ENCODE results near the gene SUB1. TPM values are rescaled to one million over a fixed set of nuclear protein-coding genes. Genes with fewer than 3 reads are reported as not detected.
"Not testable (repeated sequence)": the region's sequence is repeated elsewhere in the genome, so short reads cannot be mapped to it uniquely, and the experiment has no call there.

The SUB1 gene
- total RNA-seq, 2 donors from 2014 or later: 230 to 288 TPM

DNA sequence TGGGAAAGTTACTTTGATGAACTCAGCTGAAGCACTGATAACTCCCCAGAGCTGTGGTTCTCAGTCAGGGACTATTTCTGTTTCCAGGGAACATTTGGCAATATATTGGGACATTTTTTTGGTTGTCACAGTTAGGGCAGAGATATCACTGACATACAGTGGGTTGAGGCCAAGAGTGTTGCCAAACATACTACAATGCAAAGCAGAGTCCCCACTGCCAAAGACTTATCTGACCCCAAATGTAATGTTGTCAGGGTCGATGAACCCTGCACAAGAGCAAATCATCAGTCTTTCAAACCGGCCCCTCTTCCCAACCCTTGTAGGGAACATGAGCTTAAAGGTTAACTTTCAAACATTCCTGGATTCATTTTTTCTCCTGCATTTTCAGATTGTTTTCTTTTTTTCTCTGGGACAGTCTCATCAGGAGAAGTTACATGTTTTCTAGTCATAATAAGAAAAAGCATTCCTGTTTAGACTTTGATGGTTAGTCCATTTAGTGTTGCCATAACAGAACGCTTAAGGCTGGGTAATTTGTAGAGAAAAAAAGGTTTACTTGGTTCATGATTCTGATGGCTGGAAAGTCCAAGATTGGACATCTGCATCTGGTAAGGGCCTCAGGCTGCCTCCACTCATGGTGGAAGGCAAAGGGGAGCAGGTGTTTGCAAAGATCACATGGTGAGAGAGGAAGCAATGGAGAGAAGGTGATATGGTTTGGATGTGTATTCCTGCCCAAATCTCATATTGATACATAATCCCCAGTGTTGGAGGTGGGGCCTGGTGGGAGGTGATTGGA lies 18.8 kb upstream of the SUB1 start:
- no peaks in the 10 kb centered on the region for H3K36me3 ChIP-seq (ENCODE audit: control insufficient read depth, insufficient read depth, low read length)
- Mint-ChIP-seq H3K4me1 (peaks cover 13% of the 10 kb centered on the region), H3K27me3 (ENCODE audit: insufficient read depth) (peaks cover 2% of the 10 kb centered on the region), H3K9me3 (peaks cover 9% of the 10 kb centered on the region), H3K36me3 (ENCODE audit: low read depth) (no peaks in the 10 kb centered on the region), H3K4me3 (no peak overlapping the region), H3K27ac (no peak overlapping the region)
- TF ChIP-seq, protein P1, sequence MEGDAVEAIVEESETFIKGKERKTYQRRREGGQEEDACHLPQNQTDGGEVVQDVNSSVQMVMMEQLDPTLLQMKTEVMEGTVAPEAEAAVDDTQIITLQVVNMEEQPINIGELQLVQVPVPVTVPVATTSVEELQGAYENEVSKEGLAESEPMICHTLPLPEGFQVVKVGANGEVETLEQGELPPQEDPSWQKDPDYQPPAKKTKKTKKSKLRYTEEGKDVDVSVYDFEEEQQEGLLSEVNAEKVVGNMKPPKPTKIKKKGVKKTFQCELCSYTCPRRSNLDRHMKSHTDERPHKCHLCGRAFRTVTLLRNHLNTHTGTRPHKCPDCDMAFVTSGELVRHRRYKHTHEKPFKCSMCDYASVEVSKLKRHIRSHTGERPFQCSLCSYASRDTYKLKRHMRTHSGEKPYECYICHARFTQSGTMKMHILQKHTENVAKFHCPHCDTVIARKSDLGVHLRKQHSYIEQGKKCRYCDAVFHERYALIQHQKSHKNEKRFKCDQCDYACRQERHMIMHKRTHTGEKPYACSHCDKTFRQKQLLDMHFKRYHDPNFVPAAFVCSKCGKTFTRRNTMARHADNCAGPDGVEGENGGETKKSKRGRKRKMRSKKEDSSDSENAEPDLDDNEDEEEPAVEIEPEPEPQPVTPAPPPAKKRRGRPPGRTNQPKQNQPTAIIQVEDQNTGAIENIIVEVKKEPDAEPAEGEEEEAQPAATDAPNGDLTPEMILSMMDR (conservative IDR thresholded peaks at IDR 0.05): no peak
- no peak overlapping the region for H3K9ac ChIP-seq (ENCODE audit: extremely low read depth, low read length, poor library complexity, severe bottlenecking)
- H3K4me3 ChIP-seq (ENCODE audit: low read length): no peak overlapping the region
- no peak for DNase-seq
- H3K27me3 ChIP-seq (ENCODE audit: control insufficient read depth, insufficient read depth, low read length, poor library complexity, severe bottlenecking): no peaks in the 10 kb centered on the region
- 88 to 95% methylated on average over 2 to 3 of the region's 3 CpGs for WGBS, 2 experiments (ENCODE audit: insufficient coverage in 1 of 2, insufficient read length in 1 of 2)
- peaks cover 4% of the 10 kb centered on the region for H3K4me1 ChIP-seq (ENCODE audit: control insufficient read depth, insufficient read depth, low read length)
- no peaks in the 10 kb centered on the region for H3K9me3 ChIP-seq (ENCODE audit: control insufficient read depth, low read length)
- no peak overlapping the region for H3K27ac ChIP-seq (ENCODE audit: low read depth, low read length)

DNA sequence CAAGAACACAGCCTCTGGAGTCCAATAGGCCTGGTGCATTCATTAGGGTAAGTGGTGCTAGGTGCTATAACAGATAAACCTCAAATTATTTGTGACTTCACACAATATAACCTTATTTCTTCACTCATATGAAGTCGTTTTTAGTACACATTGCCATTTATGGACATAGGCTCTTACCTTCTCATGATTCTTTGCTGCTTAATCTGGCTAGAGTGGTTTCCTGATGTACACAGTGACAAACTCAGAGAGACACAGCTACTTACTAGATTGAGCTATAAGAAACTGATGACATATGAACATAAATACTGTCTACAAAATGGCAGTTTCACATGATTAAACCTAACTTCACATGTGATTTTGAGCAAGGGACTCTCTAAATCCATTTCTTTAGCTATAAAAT lies 14.2 kb upstream of the SUB1 start:
- no peak overlapping the region for H3K9ac ChIP-seq (ENCODE audit: extremely low read depth, low read length, poor library complexity, severe bottlenecking)
- no peaks in the 10 kb centered on the region for H3K36me3 ChIP-seq (ENCODE audit: control insufficient read depth, insufficient read depth, low read length)
- peaks cover 6% of the 10 kb centered on the region for H3K4me1 Mint-ChIP-seq
- peaks cover 2% of the 10 kb centered on the region for H3K27me3 Mint-ChIP-seq (ENCODE audit: insufficient read depth)
- H3K36me3 Mint-ChIP-seq (ENCODE audit: low read depth): no peaks in the 10 kb centered on the region
- H3K9me3 Mint-ChIP-seq: peaks cover 9% of the 10 kb centered on the region
- no peak overlapping the region for H3K27ac ChIP-seq (ENCODE audit: low read depth, low read length)
- no peaks in the 10 kb centered on the region for H3K27me3 ChIP-seq (ENCODE audit: control insufficient read depth, insufficient read depth, low read length, poor library complexity, severe bottlenecking)
- TF ChIP-seq, protein P1 (conservative IDR thresholded peaks at IDR 0.05): no peak
- H3K4me1 ChIP-seq (ENCODE audit: control insufficient read depth, insufficient read depth, low read length): no peaks in the 10 kb centered on the region
- no peak overlapping the region for H3K4me3 Mint-ChIP-seq
- WGBS, 2 experiments (ENCODE audit: insufficient coverage in 1 of 2, insufficient read length in 1 of 2): 60 to 77% methylated on average over 1 of the region's 1 CpG
- H3K4me3 ChIP-seq (ENCODE audit: low read length): no peak overlapping the region
- no peak overlapping the region for H3K27ac Mint-ChIP-seq
- H3K9me3 ChIP-seq (ENCODE audit: control insufficient read depth, low read length): no peaks in the 10 kb centered on the region
- no peak for DNase-seq

DNA sequence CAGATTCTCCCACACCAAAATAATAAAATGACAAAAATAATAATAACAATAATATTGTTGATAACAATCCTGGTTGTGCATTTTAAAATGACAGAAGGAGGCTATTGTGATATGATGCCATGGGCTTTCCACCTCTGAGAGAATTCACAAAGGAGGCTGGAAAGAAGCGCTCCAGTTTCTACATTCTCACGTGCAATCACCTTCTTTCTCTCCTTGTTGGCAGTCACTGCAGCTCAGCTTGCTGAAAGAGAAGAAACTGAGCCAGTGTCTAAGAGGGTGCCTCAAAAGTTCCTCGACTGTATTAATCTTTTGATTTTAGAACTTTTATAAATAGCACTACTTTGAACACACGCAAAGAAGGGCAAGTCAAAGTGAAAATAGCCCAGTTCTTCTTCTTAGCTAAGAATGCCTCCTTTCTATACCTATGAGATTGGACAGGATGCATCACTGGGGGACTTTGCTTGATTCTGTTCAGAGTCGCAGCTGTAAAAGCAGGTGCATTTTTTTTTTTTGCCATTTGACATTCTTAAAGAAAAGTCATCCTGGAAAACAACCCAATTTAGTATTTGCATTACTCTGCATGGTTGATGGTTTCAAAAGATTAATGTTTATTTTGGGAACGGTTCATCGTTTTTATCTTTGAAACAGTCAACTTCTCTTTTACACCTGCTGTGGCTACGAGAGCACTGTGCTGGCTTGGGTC lies 12.4 kb upstream of the SUB1 start:
- Mint-ChIP-seq H3K9me3 (peaks cover 5% of the 10 kb centered on the region), H3K27me3 (ENCODE audit: insufficient read depth) (peaks cover 2% of the 10 kb centered on the region), H3K36me3 (ENCODE audit: low read depth) (no peaks in the 10 kb centered on the region), H3K27ac (no peak overlapping the region), H3K4me1 (peaks cover 6% of the 10 kb centered on the region), H3K4me3 (no peak overlapping the region)
- H3K36me3 ChIP-seq (ENCODE audit: control insufficient read depth, insufficient read depth, low read length): no peaks in the 10 kb centered on the region
- TF ChIP-seq, protein P1 (conservative IDR thresholded peaks at IDR 0.05): no peak
- no peaks in the 10 kb centered on the region for H3K4me1 ChIP-seq (ENCODE audit: control insufficient read depth, insufficient read depth, low read length)
- 95 to 97% methylated on average over 7 to 8 of the region's 8 CpGs for WGBS, 2 experiments (ENCODE audit: insufficient coverage in 1 of 2, insufficient read length in 1 of 2)
- H3K27me3 ChIP-seq (ENCODE audit: control insufficient read depth, insufficient read depth, low read length, poor library complexity, severe bottlenecking): no peaks in the 10 kb centered on the region
- no peak overlapping the region for H3K9ac ChIP-seq (ENCODE audit: extremely low read depth, low read length, poor library complexity, severe bottlenecking)
- H3K27ac ChIP-seq (ENCODE audit: low read depth, low read length): no peak overlapping the region
- H3K4me3 ChIP-seq (ENCODE audit: low read length): no peak overlapping the region
- DNase-seq: no peak
- H3K9me3 ChIP-seq (ENCODE audit: control insufficient read depth, low read length): no peaks in the 10 kb centered on the region

DNA sequence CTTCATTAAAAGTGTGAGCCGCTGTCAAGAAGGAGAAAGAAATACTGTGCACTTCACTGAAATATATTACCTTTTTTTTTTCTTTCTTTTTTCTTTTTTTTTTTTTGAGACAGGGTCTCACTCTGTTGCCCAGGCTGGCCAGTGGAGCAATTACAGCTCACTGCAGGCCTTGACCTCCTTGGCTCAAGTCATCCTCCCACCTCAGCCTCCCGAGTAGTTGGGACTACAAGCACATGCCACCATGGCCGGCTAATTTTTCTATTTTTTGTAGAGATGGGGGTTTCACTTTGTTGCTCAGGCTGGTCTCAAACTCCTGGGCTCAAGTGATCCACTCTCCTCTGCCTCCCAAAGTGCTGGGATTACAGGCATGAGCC lies 11.9 kb upstream of the SUB1 start:
- not testable (repeated sequence) for H3K4me3 Mint-ChIP-seq; DNase-seq; H3K9me3 Mint-ChIP-seq; H3K4me3 ChIP-seq (ENCODE audit: low read length); H3K27ac ChIP-seq (ENCODE audit: low read depth, low read length); H3K9ac ChIP-seq (ENCODE audit: extremely low read depth, low read length, poor library complexity, severe bottlenecking); H3K4me1 Mint-ChIP-seq; H3K36me3 Mint-ChIP-seq (ENCODE audit: low read depth); H3K27me3 Mint-ChIP-seq (ENCODE audit: insufficient read depth); H3K27ac Mint-ChIP-seq; H3K4me1 ChIP-seq (ENCODE audit: control insufficient read depth, insufficient read depth, low read length); H3K9me3 ChIP-seq (ENCODE audit: control insufficient read depth, low read length); H3K36me3 ChIP-seq (ENCODE audit: control insufficient read depth, insufficient read depth, low read length); H3K27me3 ChIP-seq (ENCODE audit: control insufficient read depth, insufficient read depth, low read length, poor library complexity, severe bottlenecking)
- WGBS, 2 experiments (ENCODE audit: insufficient coverage in 1 of 2, insufficient read length in 1 of 2): 87 to 100% methylated on average over 3 of the region's 3 CpGs
